Activated gamma-delta T cell treated with Interleukin-2 at 50 U/mL for 16 hours (primary cell): ENCODE measurements around the gene ANKH.

Experiments used
- DNase-seq: peaks from one replicate; pipeline ENCODE4 v3.0.0-alpha.2; 2020

ANKH gene

GRCh38 chr5:14787801-14788579 lies 83.6 kb downstream of the ANKH start:
- no peak for DNase-seq

GRCh38 chr5:14783691-14784090 lies 87.9 kb downstream of the ANKH start:
- no peak for DNase-seq

- no peak for DNase-seq
Measured at GRCh38 chr5:14782591-14782990, 89.0 kb downstream of the ANKH start.

GRCh38 chr5:14781106-14781505 lies 90.5 kb downstream of the ANKH start:
- no peak for DNase-seq

GRCh38 chr5:14779975-14780374 lies 91.6 kb downstream of the ANKH start:
- no peak for DNase-seq

- no peak for DNase-seq
Measured at GRCh38 chr5:14778792-14779070, 92.8 kb downstream of the ANKH start.

- DNase-seq: no peak
Measured at GRCh38 chr5:14777932-14778791, 93.4 kb downstream of the ANKH start.

GRCh38 chr5:14777187-14777586 lies 94.4 kb downstream of the ANKH start:
- DNase-seq: no peak

- DNase-seq: no peak
Measured at GRCh38 chr5:14776602-14777001, 95.0 kb downstream of the ANKH start.

- DNase-seq: no peak
Measured at GRCh38 chr5:14775857-14776256, 95.7 kb downstream of the ANKH start.

- DNase-seq: no peak
Measured at GRCh38 chr5:14773588-14773987, 98.0 kb downstream of the ANKH start.

GRCh38 chr5:14771972-14772371 lies 99.6 kb downstream of the ANKH start:
- DNase-seq: no peak

- DNase-seq: no peak
Measured at GRCh38 chr5:14771189-14771588, 100.4 kb downstream of the ANKH start.

GRCh38 chr5:14768508-14769365 lies 102.8 kb downstream of the ANKH start:
- no peak for DNase-seq

- no peak for DNase-seq
Measured at GRCh38 chr5:14767735-14768507, 103.7 kb downstream of the ANKH start.

GRCh38 chr5:14767053-14767452 lies 104.5 kb downstream of the ANKH start:
- DNase-seq: no peak

- no peak for DNase-seq
Measured at GRCh38 chr5:14766584-14766983, 105.0 kb downstream of the ANKH start.

- DNase-seq: no peak
Measured at GRCh38 chr5:14765587-14765986, 106.0 kb downstream of the ANKH start.

- no peak for DNase-seq
Measured at GRCh38 chr5:14762549-14763216, 108.9 kb downstream of the ANKH start.

GRCh38 chr5:14760548-14761002 lies 111.0 kb downstream of the ANKH start:
- no peak for DNase-seq

- no peak for DNase-seq
Measured at GRCh38 chr5:14759744-14760547, 111.6 kb downstream of the ANKH start.
